Measurements from ENCODE around the gene C6orf52.
"Not testable (repeated sequence)": the region's sequence is repeated elsewhere in the genome, so short reads cannot be mapped to it uniquely, and the experiment has no call there.

C6orf52 gene

DNA sequence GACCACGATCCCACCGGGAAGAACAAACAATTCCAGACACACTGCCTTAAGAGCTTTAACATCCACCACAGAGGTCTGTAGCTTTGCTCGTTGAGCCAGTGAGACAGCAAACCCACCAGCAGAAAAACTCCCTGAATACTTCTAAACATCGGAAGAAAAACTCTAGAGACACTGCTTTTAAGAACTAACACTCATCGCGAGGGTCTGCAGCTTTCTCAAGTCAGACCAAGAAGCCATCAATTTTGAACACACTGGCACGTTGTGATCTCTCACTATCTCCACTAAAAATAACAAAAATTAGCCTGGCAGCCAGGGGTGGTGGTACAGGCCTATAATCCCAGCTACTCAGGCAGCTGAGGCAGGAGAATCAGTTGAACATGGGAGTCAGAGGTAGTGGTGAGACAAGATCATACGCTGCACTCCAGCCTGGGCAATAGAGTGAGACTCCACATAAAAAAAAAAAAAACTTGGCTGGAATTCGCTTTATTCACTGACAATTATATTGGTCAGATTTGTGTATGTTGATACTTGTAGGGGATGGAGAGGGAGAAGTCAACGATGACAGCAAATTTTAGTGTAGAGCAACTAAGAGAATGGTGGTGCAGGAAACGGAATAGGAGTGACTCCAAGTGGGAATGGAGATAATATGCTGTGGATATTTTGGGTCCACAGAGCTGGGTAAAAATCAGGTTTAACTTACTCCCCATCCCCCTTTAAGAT is 27.6 kb upstream of the C6orf52 start:
- Mint-ChIP-seq H3K27me3 (no peaks in the 10 kb centered on the region), H3K27ac (peak overlapping the region; percentile 97), H3K36me3 (ENCODE audit: low read depth) (peaks cover 31% of the 10 kb centered on the region), H3K9me3 (peaks cover 22% of the 10 kb centered on the region), H3K4me1 (ENCODE audit: low read depth) (peaks cover 44% of the 10 kb centered on the region), H3K4me3 (peak overlapping the region; percentile 93)
- intact Hi-C loops (cut with micrococcal nuclease), result loop anchor here (1.0 kb wide), 1 partner anchor 28 kb away; the partner anchor contains the start of genes C6orf52 and PAK1IP1

DNA sequence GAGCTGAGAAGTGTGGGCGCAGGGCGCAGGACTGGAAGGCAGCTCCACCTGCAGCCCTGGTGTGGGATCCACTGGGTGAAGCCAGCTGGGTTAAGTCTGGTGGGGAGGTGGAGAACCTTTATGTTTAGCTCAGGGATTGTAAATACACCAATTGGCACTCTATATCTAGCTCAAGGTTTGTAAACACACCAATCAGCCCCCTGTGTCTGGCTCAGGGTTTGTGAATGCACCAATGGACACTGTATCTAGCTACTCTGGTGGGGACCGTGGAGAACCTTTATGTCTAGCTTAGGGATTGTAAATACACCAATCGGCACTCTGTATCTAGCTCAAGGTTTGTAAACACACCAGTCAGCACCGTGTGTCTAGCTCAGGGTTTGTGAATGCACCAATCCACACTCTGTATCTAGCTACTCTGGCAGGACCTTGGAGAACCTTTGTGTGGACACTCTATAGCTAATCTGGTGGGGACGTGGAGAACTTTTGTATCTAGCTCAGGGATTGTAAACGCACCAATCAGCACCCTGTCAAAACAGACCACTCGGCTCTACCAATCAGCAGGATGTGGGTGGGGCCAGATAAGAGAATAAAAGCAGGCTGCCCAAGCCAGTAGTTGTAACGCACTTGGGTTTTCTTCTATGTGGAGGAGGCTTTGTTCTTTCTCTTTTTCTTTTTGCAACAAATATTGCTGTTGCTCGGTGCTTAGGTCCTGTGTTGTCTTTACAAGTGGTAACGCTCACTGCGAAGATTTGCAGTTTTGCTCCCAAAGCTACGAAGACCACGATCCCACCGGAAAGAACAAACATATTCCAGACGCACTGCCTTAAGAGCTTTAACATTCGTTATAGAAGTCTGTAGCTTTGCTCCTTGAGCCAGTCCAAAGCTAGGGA is 26.8 kb upstream of the C6orf52 start:
- Mint-ChIP-seq H3K36me3 (ENCODE audit: low read depth) (peaks cover 31% of the 10 kb centered on the region), H3K27ac (peak overlapping the region; percentile 97), H3K4me1 (ENCODE audit: low read depth) (peaks cover 36% of the 10 kb centered on the region), H3K9me3 (peaks cover 22% of the 10 kb centered on the region), H3K4me3 (peak overlapping the region; percentile 81)
- not testable (repeated sequence) for H3K27me3 Mint-ChIP-seq
- intact Hi-C loops (cut with micrococcal nuclease), result loop anchor here (1.0 kb wide), 1 partner anchor 27 kb away; the partner anchor contains the start of genes C6orf52 and PAK1IP1

DNA sequence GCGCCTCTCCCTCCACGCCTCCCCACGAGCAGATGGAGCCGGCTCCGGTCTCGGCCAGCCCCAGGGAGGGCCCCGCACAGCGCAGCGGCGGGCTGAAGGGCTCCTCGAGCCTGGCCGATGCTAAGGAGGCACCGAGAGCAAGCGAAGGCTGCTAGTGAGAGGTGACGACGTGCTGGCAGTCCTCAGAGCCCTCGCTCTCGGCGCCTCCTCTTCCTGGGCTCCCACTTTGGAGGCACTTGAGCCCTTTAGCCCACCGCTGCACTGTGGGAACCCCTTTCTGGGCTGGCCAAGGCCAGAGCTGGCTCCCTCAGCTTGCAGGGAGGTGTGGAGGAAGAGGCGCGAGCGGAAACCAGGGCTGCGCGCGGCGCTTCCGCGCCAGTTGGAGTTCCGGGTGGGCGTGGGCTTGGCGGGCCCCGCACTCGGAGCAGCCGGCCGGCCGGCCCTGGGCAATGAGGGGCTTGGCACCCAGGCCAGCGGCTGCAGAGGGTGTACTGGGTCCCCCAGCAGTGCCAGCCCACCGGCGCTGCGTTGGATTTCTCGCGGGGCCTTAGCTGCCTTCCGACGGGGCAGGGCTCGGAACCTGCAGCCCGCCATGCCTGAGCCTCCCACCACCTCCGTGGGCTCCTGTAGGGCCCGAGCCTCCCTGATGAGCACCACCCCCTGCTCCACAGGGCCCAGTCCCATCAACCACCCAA is 26.0 kb upstream of the C6orf52 start:
- Mint-ChIP-seq H3K27me3 (no peaks in the 10 kb centered on the region), H3K4me1 (ENCODE audit: low read depth) (peaks cover 30% of the 10 kb centered on the region), H3K4me3 (peak overlapping the region; percentile 81), H3K9me3 (peaks cover 22% of the 10 kb centered on the region), H3K27ac (peak overlapping the region; percentile 86), H3K36me3 (ENCODE audit: low read depth) (peaks cover 25% of the 10 kb centered on the region)
- intact Hi-C loops (cut with micrococcal nuclease), result no loop called here

DNA sequence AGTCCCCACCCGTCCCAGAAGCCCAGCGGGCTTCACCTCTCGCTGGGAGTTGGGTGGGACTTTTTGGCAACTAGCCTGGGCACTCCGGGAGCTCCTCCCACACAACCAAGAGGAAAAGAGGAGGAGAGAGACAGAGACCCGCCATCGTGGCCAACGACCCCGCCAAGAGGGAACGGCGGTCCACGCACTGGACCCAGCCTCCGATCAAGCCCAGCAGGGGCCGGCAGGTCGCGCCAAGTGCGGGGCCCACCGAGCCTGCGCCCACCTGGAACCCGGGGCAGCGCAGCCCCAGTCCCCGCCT is 25.5 kb upstream of the C6orf52 start:
- H3K27ac Mint-ChIP-seq, result peak overlapping the region; percentile 86
- H3K36me3 Mint-ChIP-seq (ENCODE audit: low read depth), result peaks cover 20% of the 10 kb centered on the region
- H3K9me3 Mint-ChIP-seq, result peaks cover 22% of the 10 kb centered on the region
- H3K4me3 Mint-ChIP-seq, result peak overlapping the region; percentile 81
- peaks cover 26% of the 10 kb centered on the region for H3K4me1 Mint-ChIP-seq (ENCODE audit: low read depth)
- H3K27me3 Mint-ChIP-seq, result no peaks in the 10 kb centered on the region
- intact Hi-C loops (cut with micrococcal nuclease), result no loop called here

DNA sequence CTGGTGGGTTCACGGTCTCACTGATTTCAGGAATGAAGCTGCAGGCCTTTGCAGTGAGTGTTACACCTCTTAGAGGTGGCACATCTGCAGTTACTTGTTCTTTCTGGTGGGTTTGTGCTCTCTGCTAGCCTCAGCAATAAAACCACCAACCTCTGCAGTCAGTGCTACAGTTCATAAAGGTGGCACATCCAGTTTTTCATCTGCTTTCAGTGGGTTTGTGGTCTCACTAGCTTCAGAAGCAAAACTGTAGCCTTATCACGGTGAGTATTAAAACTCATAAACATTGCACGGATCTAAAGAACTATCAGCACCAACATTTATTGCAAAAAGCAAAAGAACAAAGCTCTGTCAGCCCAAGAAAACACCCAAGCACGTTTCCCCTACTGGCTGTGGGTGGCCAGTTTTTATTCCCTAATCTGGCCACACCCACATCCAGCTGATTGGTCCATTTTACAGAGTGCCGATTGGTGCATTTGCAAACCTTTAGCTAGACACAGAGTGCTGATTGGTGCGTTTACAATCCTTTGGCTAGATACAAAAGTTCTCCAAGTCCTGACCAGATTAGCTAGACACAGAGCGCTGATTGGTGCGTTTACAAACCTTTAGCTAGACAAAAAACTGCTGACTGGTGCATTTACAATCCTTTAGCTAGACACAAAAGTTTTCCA is 25.0 kb upstream of the C6orf52 start:
- Mint-ChIP-seq H3K27ac (peak overlapping the region; percentile 86), H3K9me3 (peaks cover 22% of the 10 kb centered on the region), H3K4me3 (peak overlapping the region; percentile 81), H3K4me1 (ENCODE audit: low read depth) (peaks cover 22% of the 10 kb centered on the region), H3K27me3 (no peaks in the 10 kb centered on the region), H3K36me3 (ENCODE audit: low read depth) (peaks cover 18% of the 10 kb centered on the region)
- intact Hi-C loops (cut with micrococcal nuclease), result no loop called here

DNA sequence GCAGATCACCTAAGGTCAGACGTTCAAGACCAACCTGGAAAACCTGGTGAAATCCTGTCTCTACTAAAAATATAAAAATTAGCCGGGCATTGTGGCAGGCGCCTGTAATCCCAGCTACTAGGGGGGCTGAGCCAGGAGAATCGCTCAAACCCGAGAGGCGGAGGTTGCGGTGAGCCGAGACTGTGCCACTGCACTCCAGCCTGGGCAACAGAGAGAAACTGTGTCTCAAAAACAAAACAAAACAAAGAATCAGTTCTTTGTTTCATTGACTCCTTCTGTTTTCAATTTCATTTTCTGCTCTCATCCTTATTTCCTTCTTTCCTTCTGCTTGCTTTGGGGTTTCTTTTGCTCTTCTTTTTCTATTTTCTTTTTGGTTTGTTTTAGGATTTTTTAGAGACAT is 19.5 kb upstream of the C6orf52 start:
- Mint-ChIP-seq H3K4me3 (no peak overlapping the region), H3K27me3 (no peaks in the 10 kb centered on the region), H3K36me3 (ENCODE audit: low read depth) (peaks cover 12% of the 10 kb centered on the region), H3K9me3 (peaks cover 16% of the 10 kb centered on the region), H3K27ac (no peak overlapping the region), H3K4me1 (ENCODE audit: low read depth) (no peaks in the 10 kb centered on the region)
- intact Hi-C loops (cut with micrococcal nuclease), result no loop called here

DNA sequence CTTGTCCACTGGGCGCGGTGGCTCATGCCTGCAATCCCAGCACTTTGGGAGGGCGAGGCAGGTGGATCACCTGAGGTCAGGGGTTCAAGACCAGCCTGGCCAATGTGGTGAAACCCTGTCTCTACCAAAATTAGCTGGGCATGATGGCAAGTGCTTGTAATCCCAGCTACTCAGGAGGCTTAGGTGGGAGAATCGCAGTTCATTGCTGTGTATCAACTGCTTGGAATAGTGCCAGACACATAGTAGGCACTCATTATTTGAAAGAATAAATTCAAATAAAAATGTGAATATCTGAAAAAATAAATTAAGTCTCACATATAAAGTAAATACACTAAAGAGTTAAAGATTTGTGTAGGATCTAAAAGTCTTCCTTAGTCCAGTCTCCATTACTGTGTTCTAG is 2.2 kb upstream of the C6orf52 start:
- intact Hi-C loops (cut with micrococcal nuclease), result no loop called here
- H3K27ac Mint-ChIP-seq, result no peak overlapping the region
- H3K27me3 Mint-ChIP-seq, result no peaks in the 10 kb centered on the region
- H3K36me3 Mint-ChIP-seq (ENCODE audit: low read depth), result peaks cover 59% of the 10 kb centered on the region
- H3K4me1 Mint-ChIP-seq (ENCODE audit: low read depth), result peaks cover 23% of the 10 kb centered on the region
- H3K4me3 Mint-ChIP-seq, result no peak overlapping the region
- no peaks in the 10 kb centered on the region for H3K9me3 Mint-ChIP-seq

DNA sequence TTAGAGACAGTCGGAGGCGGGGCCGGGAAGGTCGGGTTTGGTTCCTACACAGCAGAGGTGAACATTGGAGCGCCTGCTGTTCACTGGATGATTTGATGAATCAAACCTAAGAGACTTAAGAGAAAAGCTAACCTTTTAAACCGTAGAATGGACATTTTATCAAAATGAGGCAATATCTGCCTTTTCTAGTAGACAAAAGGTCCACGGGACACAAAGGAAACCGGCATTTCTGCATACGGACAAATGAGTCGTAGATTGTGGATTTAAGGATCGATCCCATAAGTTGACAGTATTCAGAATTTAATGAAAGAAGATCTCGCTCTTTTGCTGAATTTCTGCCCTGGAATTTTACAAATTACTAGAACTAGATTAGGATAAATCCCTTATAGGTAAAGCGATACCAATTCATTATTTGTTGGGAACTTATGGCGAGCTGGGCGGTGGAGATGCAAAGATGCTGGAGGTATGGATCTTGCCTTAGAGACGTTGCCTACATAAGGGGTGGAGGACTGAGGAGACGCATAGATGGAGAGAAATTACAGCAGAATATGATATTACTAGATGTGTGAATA is 756 bp upstream of the C6orf52 start:
- Mint-ChIP-seq H3K36me3 (ENCODE audit: low read depth) (peaks cover 44% of the 10 kb centered on the region), H3K27ac (peak overlapping the region; percentile 98), H3K4me3 (peak overlapping the region; percentile 99), H3K4me1 (ENCODE audit: low read depth) (peaks cover 36% of the 10 kb centered on the region), H3K27me3 (no peaks in the 10 kb centered on the region), H3K9me3 (no peaks in the 10 kb centered on the region)
- intact Hi-C loops (cut with micrococcal nuclease), result loop anchor here (2.0 kb wide), 1 partner anchor 184 kb away; no protein-coding TSS in a partner anchor

DNA sequence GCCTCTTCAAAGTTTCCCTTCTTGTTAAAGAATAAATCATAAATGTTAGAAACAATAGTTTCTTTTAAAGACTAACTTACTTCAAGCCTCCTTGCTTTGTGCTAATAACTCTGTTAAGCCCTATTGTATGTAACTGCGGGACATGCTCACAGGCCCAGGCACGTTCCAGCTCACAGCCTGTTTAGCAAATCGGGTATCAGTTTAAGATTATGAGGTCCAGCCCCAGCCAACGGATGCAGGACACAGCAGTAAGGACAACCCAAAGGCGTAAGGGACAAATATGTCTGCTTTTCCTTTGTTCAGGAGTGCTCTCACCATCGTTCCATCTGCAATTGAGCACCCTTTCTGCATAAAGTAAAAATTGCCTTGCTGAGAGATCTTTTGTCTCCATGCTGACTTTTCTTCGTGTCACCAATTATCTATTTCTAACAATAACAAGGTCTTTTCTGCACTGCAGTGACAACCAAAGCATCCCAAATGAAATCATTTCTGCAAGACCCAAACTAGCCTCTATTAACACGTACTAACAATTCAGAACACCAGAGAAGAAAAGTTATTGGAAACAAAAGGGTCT is 1.4 kb downstream of the C6orf52 start:
- Mint-ChIP-seq H3K4me3 (peak overlapping the region; percentile 17), H3K36me3 (ENCODE audit: low read depth) (peaks cover 24% of the 10 kb centered on the region), H3K9me3 (no peaks in the 10 kb centered on the region), H3K4me1 (ENCODE audit: low read depth) (peaks cover 41% of the 10 kb centered on the region), H3K27me3 (no peaks in the 10 kb centered on the region), H3K27ac (peak overlapping the region; percentile 98)
- intact Hi-C loops (cut with micrococcal nuclease), result loop anchor here (5.0 kb wide), 1 partner anchor 166 kb away; no protein-coding TSS in a partner anchor

DNA sequence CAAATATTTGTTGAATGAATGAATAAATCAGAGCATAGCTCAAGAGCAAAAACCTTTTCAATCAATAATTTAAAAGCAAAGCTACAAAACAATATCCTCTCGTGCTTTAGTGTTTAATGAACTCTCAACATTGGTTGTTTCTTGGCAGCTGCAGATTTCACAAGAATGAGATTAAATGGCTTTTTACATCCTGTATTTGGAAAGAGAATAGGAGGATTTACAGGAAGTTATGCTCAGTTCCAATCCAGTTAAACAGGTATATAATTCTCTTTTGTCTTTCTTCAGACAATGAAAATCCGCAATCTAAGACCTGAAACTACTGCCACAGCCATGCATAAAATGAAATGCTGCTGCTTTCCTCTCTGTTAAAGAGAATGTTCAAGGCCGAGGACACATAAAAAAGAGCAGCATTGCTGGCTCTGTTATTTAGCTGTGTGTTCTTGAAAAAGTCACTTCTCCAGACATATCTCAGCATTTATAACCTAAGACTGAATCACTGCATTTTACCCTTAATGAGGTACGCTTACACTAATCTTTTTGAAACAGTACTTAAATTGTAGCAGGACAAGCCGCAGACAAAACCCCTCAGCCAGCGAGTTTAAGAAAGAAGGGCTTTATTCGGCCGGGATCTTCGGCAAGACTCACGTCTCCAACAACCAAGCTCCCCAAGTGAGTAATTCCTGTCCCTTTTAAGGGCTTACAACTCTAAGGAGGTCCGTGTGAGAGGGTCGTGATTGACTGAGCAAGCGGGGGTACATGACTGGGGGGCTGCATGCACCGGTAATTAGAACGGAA is 3.6 kb downstream of the C6orf52 start:
- no peaks in the 10 kb centered on the region for H3K9me3 Mint-ChIP-seq
- peaks cover 12% of the 10 kb centered on the region for H3K36me3 Mint-ChIP-seq (ENCODE audit: low read depth)
- H3K27ac Mint-ChIP-seq, result no peak overlapping the region
- intact Hi-C loops (cut with micrococcal nuclease), result loop anchor here (5.0 kb wide), 1 partner anchor 164 kb away; no protein-coding TSS in a partner anchor
- no peaks in the 10 kb centered on the region for H3K27me3 Mint-ChIP-seq
- H3K4me1 Mint-ChIP-seq (ENCODE audit: low read depth), result peaks cover 39% of the 10 kb centered on the region
- H3K4me3 Mint-ChIP-seq, result no peak overlapping the region

DNA sequence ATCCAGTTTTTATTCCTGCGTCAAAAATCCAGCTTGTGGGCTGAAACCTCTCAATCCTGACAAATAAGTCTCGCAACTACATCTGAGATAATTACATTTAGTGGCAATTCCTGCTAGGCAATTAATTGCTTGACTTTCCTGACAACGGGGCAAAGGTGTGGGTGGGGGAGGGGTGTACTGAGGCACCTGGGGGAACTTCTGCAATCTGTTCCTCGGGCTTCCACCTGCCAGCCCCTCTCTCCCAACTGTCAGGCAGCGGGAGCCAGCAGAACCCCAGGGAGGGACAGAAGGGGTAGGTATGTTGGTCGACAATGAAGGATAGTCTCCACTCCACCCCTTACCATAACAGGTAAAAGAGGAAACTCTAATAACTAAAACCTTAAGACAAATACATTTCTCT is 6.8 kb downstream of the C6orf52 start:
- no peaks in the 10 kb centered on the region for H3K9me3 Mint-ChIP-seq
- no peaks in the 10 kb centered on the region for H3K27me3 Mint-ChIP-seq
- H3K36me3 Mint-ChIP-seq (ENCODE audit: low read depth), result no peaks in the 10 kb centered on the region
- intact Hi-C loops (cut with micrococcal nuclease), result no loop called here
- peaks cover 27% of the 10 kb centered on the region for H3K4me1 Mint-ChIP-seq (ENCODE audit: low read depth)
- no peak overlapping the region for H3K27ac Mint-ChIP-seq
- H3K4me3 Mint-ChIP-seq, result no peak overlapping the region

DNA sequence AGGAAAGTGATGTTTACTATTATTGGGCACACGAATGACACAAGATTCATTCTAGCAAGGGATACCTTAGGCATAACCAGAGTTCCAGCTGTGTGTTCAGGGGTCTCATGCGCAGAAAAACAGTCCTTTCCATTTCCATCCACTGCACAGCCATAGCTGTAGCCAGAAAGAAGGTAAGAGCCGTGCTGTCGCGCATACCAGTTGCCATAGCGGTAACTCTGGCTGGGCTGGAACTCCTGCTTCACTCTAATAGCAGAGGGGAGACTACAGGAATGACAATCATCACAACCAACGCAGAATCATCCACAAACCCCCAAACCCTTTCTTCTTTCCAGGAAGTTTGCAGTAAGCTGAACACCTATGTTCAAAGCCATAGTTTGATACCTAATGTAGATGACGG is 7.5 kb downstream of the C6orf52 start:
- Mint-ChIP-seq H3K9me3 (no peaks in the 10 kb centered on the region), H3K36me3 (ENCODE audit: low read depth) (no peaks in the 10 kb centered on the region), H3K4me3 (no peak overlapping the region), H3K27me3 (no peaks in the 10 kb centered on the region), H3K27ac (no peak overlapping the region), H3K4me1 (ENCODE audit: low read depth) (peaks cover 25% of the 10 kb centered on the region)
- intact Hi-C loops (cut with micrococcal nuclease), result no loop called here
